Ecto neural progenitor cell (in vitro differentiated cells): Measurements from ENCODE around the gene ELN.
"Not testable (repeated sequence)": the region's sequence is repeated elsewhere in the genome, so short reads cannot be mapped to it uniquely, and the experiment has no call there.

Experiments
- DNase-seq: peaks from one replicate; pipeline ENCODE4 v3.0.0-alpha.2; 2018; ENCODE audit warnings: low spot score

ELN gene

GRCh38 chr7:74027683-74028320, at the start of gene ELN:
Gene ELN (plus strand): TSS chr7:74028173. CDS start chr7:74028188, 15 bp downstream.
- no peak for DNase-seq

- no peak for DNase-seq
These were observed 49.1 kb upstream of the ELN start for GRCh38 chr7:73978661-73979563.

GRCh38 chr7:73979656-73980055, 48.3 kb upstream of the ELN start:
- not testable (repeated sequence) for DNase-seq

- no peak for DNase-seq
These were observed 47.8 kb upstream of the ELN start for GRCh38 chr7:73980206-73980605.

- DNase-seq, result no peak
These were observed 46.0 kb upstream of the ELN start for GRCh38 chr7:73981933-73982332.

GRCh38 chr7:73983437-73984164, 44.4 kb upstream of the ELN start:
- DNase-seq, result peak; percentile 43

GRCh38 chr7:73984481-73985205, 43.3 kb upstream of the ELN start:
- DNase-seq, result no peak

- DNase-seq, result no peak
These were observed 42.2 kb upstream of the ELN start for GRCh38 chr7:73985737-73986141.

GRCh38 chr7:73986158-73986631, 41.8 kb upstream of the ELN start:
- no peak for DNase-seq

- no peak for DNase-seq
These were observed 40.7 kb upstream of the ELN start for GRCh38 chr7:73987298-73987697.

- peak; percentile 41 for DNase-seq
These were observed 39.8 kb upstream of the ELN start for GRCh38 chr7:73988197-73988596.

- no peak for DNase-seq
These were observed 36.4 kb upstream of the ELN start for GRCh38 chr7:73991522-73992100.

GRCh38 chr7:73992101-73992562, 35.8 kb upstream of the ELN start:
- DNase-seq, result no peak

GRCh38 chr7:73994023-73994422, 34.0 kb upstream of the ELN start:
- DNase-seq, result no peak

GRCh38 chr7:73994761-73995160, 33.2 kb upstream of the ELN start:
- DNase-seq, result no peak

GRCh38 chr7:73995330-73995729, 32.6 kb upstream of the ELN start:
- DNase-seq, result no peak

GRCh38 chr7:73995821-73996511, 32.0 kb upstream of the ELN start:
- DNase-seq, result no peak

- no peak for DNase-seq
These were observed 30.9 kb upstream of the ELN start for GRCh38 chr7:73997056-73997455.

- DNase-seq, result peak; percentile 38
These were observed 28.1 kb upstream of the ELN start for GRCh38 chr7:73999664-74000435.
